Stimulated activated CD4-positive, alpha-beta T cell treated with anti-CD3 and anti-CD28 coated beads, Interleukin-1b, Interleukin-23, amount 100 ng/mL, for 1 hour (primary cell): ENCODE results near the gene LRCOL1.
"Not testable (repeated sequence)": the region's sequence is repeated elsewhere in the genome, so short reads cannot be mapped to it uniquely, and the experiment has no call there.

Experiments
- DNase-seq, 2 donors: peaks; one replicate each; pipeline ENCODE4 v3.0.0-alpha.2; 2020; ENCODE audit warnings: low read depth in 2 of 2

LRCOL1 gene

DNA sequence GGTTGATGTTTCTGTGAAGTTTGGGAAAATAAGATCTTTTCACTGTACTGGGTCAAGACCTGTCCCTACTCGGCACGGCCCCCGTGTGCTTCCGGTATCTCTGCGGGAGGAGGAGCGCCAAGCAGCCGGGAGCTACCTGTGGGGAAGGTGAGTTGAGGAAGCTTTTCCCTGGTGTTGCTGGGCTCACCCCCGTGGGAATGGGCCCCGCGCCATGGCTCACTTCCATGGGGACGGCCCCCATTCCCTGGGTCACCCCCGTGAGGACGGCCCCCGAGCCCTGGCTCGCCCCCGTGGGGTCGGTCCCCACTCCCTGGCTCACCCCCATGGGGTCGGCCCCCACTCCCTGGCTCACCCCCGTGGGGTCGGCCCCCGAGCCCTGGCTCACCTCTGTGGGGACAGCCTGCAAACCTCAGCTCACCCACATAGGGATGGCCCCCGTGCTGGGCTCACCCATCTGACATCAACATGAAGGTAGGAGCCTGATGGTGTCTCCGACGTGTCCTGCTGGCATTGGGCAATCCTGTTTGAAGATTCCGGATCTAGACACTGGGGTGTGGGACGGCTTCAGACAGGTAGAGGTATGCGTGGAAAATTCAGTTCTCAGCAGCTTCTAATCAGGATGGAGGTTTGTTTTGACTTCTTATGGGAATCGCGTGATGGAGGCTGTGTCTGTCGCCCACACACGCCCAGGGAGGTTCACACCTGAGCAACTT lies 9.1 kb downstream of the LRCOL1 start:
- DNase-seq = no peak

GRCh38 chr12:132600048-132601032 lies 10.0 kb downstream of the LRCOL1 start:
- no peak for DNase-seq

GRCh38 chr12:132599502-132599901 lies 10.9 kb downstream of the LRCOL1 start:
- DNase-seq = not testable (repeated sequence)

DNA sequence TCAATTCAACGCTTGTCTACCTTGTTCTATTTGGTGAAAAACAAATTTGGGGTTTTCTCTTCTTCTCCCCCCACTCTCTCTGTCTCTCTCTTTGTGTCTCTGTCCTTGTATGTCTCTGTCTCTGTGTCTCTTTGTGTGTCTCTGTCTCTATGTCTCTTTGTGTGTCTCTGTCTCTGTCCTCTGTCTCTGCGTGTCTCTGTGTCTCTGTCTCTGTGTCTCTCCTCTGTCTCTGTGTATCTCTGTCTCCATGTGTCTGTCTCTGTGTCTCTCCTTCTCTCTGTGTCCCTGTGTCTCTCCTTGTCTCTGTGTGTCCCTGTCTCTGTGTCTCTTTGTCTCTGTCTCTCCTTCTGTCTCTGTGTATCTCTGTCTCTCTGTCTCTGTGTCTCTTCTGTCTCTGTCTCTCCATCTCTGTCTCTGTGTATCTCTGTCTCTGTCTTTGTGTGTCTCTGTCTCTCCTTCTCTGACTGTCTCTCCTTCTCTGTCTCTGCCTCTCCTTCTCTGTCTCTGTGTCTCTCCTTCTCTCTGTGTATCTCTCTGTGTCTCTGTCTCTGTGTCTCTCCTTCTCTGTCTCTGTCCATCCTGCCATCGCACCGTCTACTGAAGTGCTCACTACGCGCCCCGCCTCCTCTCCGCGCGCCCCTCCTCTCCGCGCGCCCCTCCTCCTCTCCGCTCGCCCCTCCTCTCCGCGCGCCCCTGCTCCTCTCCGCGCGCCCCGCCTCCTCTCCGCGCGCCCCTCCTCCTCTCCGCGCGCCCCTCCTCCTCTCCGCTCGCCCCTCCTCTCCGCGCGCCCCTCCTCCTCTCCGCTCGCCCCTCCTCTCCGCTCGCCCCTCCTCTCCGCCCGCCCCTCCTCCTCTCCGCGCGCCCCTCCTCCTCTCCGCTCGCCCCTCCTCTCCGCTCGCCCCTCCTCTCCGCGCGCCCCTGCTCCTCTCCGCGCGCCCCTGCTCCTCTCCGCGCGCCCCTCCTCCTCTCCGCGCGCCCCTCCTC lies 12.8 kb downstream of the LRCOL1 start:
- no peak for DNase-seq

DNA sequence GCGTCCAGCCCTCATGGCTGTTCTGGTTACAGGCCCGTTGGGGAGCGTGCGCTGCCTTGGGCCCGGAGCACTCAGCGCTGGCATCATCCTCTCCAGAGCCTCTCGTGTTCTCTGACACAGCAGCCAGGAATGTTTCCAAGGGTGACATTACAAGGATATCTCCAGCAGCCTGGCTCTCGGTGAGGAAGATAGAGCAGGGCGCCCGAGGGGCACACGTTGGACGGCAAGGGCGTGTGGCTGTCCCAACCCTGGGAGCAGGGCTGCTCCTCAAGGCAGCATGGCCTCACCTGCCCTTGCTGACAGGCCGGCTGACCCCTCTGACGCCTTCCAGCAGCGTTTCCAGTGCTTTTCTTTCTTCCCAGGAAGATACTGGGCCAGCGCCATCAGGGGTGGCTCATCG lies 14.4 kb downstream of the LRCOL1 start:
- DNase-seq = no peak

DNA sequence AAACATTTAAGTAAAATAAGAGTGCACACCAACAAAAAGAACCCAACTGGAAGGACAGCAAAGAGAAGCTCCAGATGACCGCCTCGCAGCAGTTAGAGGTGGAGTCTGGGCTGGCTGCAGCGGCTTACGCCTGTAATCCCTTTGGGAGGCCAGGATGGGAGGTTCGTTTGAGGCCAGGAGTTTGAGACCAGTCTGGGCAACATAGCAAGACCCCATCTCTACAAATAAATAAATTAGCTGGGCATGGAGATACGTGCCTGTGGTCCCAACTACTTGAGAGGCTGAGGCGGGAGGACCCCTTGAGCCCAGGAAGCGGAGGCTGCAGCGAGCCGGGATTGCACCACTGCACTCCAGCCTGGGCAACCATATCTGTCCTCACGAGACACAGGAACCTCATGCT lies 15.2 kb downstream of the LRCOL1 start:
- no peak for DNase-seq

DNA sequence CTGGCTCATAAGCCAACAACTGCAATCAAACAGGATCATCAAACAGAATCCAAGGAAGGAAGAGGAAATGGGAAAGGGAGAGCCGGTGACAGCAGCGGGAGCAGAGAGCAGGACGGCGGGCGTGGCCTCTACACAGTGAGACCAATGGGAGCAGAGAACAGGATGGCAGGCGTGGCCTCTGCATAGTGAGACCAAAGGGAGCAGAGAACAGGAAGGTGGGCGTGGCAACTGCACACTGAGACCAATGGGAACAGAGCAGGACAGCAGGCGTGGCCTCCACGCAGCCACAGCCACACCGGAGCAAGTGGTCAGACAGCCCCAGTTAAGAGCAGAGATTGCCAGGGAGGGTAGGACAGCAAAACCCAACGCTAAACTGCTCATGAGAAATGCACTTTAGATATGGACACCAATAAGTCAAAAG lies 16.4 kb downstream of the LRCOL1 start:
- DNase-seq = no peak

DNA sequence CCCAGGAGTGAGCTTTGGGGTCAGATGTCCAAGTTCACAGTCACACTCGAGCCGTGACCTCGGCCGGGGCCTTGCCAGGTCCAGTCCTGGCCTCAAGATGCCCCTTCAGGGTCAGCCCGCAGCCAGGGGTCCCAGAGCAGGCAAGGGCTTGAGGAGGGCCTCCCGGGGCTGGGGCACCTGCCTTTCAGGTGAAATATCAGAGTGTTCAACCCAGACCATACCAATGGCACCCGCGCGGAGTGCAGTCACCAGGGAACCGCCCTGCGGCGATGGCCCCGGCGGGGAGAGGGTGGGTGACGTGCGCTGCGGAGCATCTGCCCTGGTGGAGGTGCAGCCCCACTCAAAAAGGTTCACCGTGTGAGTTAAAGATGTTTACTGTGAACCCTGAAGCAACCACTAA lies 16.9 kb downstream of the LRCOL1 start:
- DNase-seq = no peak

GRCh38 chr12:132593071-132593470 lies 17.3 kb downstream of the LRCOL1 start:
- no peak for DNase-seq

- DNase-seq = no peak
These were observed 18.0 kb downstream of the LRCOL1 start for GRCh38 chr12:132592282-132592970.

- no peak for DNase-seq
These were observed 19.1 kb downstream of the LRCOL1 start for GRCh38 chr12:132591107-132591935.

DNA sequence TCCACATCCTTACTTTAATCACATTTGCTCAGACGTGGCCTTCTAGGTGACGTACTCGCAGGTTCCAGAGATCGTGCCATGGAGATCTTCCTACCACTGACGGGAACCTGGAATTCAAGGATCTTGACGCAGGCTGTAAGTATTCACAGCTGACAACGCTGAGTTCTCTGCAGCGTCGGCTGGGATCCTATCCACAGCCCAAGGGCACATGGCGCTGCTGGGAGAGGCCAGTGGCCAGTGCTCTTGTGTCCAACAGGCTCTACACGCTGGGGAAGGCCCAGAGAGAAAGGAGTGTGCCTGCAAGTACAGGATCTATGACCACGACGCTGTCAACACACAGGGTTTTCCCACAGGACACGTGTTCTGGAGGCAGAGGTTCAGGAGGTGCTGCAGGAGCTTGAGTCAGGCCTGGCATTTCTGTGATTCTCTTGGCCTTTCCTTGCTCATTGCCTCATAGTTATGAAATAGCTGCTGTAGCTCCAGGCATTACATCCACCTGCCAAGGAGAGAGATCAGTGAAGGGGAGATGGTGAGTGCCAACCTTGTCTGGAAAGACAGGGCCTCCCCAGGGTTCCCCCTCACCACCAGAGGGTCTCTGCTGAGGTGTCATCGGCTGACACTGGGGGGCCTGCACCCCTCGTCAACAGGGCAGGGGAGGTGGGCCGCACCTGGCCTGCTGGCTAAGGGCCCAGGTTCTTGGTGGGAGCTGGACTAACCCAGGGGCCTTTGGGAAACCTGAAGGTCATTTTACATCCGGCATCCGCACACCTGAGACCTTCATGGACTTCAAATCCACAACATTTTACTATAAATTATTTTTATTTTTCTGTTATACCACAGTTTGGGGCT lies 21.3 kb downstream of the LRCOL1 start:
- no peak for DNase-seq

DNA sequence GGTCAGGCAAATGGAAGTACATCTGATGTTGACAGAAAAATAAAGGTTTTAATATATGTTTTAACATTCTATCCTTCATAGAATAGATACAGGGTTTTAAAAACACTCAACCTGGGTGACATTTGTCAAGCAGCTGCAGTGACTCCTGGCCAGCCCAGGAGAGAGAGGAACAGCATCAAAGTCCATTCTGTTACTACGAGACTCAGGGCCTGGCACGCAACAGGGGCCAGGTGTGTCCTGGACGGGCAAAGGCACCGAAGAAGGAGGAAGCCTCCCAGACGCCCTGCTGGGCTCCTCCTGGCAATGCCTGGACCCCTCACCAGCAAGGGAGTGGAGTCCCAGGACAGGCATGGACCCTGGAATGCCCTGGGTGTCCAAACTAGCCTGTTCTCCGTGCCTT lies 22.1 kb downstream of the LRCOL1 start:
- no peak for DNase-seq

DNA sequence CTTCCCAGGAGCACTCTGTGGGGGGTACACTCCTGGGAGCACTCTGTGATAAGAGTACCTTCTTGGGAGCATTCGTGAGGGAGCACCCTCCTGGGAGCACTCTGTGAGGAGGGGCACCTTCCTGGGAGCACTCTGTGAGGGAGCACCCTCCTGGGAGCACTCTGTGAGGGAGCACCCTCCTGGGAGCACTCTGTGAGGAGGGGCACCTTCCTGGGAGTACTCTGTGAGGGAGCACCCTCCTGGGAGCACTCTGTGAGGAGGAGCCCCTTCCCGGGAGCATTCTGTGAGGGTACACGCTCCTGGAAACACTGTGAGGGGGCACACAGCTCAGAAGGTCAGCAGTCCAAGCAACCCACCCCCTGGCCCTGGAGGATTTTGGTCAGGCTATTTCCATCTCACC lies 22.6 kb downstream of the LRCOL1 start:
- DNase-seq = no peak

GRCh38 chr12:132586929-132587328 lies 23.5 kb downstream of the LRCOL1 start:
- no peak for DNase-seq

DNA sequence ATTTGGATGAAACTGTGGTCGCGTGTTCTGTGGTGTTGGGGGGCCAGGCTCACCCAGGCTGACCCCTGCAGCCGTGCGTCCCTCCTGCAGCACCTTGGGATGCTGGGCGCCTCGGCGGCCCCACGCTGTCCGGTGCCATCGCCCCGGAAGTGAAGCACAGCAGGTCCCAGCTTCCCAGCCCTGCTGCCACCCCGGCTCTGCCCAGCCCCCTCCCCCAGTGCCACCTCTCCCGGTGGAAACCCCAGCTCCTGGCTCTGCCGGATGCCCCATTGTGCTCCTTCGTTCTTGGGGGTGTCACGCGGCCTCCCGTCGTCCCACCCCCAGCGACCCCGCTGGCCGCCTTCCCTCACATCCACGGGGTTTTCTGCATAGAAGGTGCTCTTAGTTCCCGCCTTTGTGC lies 25.2 kb downstream of the LRCOL1 start:
- no peak for DNase-seq

DNA sequence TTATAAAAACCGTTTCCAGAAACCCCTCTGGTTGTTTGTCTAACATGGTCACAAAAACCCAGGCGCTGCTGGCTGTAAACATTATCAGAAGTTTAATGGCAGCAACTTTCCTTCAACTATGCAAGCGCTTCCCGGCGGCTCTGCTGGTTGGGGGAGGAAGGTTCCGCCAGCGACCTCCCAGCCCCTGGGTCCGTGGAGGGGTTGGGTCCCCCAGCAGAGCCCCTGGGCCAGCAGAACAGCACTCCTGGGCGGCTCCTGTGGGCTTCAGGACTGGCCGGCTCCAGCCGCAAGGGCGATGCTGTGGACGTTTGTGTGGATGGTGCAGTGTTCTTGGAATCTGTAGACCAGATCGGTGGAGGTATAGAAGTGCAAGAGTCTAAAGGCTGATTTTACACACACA lies 26.0 kb downstream of the LRCOL1 start:
- no peak for DNase-seq

GRCh38 chr12:132583736-132584135 lies 26.6 kb downstream of the LRCOL1 start:
- no peak for DNase-seq

- no peak for DNase-seq
These were observed 27.0 kb downstream of the LRCOL1 start for GRCh38 chr12:132583411-132583710.
